ENCODE results near the gene CHRFAM7A.
"Not testable (repeated sequence)": the region's sequence is repeated elsewhere in the genome, so short reads cannot be mapped to it uniquely, and the experiment has no call there.

Gene CHRFAM7A

GRCh38 chr15:30376375-30377081 lies 16.8 kb downstream of the CHRFAM7A start:
- H3K36me3 ChIP-seq (ENCODE audit: control insufficient read depth, insufficient read depth, low read length); H3K4me3 ChIP-seq (ENCODE audit: insufficient read depth, low read depth, low read length); H3K27ac ChIP-seq (ENCODE audit: insufficient read depth, low read depth, low read length, poor library complexity, severe bottlenecking); H3K9me3 ChIP-seq (ENCODE audit: control insufficient read depth, low read length); H3K4me1 ChIP-seq (ENCODE audit: control insufficient read depth, insufficient read depth, low read length); H3K27me3 ChIP-seq (ENCODE audit: control insufficient read depth, insufficient read depth, low read length, poor library complexity, severe bottlenecking): not testable (repeated sequence)
- WGBS, 2 experiments, result no CpG with 5 or more reads among the region's 17 CpGs

GRCh38 chr15:30375872-30376271 lies 17.5 kb downstream of the CHRFAM7A start:
- not testable (repeated sequence) for H3K27ac ChIP-seq (ENCODE audit: insufficient read depth, low read depth, low read length, poor library complexity, severe bottlenecking); H3K4me1 ChIP-seq (ENCODE audit: control insufficient read depth, insufficient read depth, low read length); H3K36me3 ChIP-seq (ENCODE audit: control insufficient read depth, insufficient read depth, low read length); H3K4me3 ChIP-seq (ENCODE audit: insufficient read depth, low read depth, low read length); H3K9me3 ChIP-seq (ENCODE audit: control insufficient read depth, low read length); H3K27me3 ChIP-seq (ENCODE audit: control insufficient read depth, insufficient read depth, low read length, poor library complexity, severe bottlenecking)
- WGBS, 2 experiments, result 39 to 42% methylated on average over 2 to 3 of the region's 4 CpGs

- H3K4me1 ChIP-seq (ENCODE audit: control insufficient read depth, insufficient read depth, low read length); H3K4me3 ChIP-seq (ENCODE audit: insufficient read depth, low read depth, low read length); H3K36me3 ChIP-seq (ENCODE audit: control insufficient read depth, insufficient read depth, low read length); H3K9me3 ChIP-seq (ENCODE audit: control insufficient read depth, low read length); H3K27me3 ChIP-seq (ENCODE audit: control insufficient read depth, insufficient read depth, low read length, poor library complexity, severe bottlenecking); H3K27ac ChIP-seq (ENCODE audit: insufficient read depth, low read depth, low read length, poor library complexity, severe bottlenecking): not testable (repeated sequence)
- 86 to 88% methylated on average over 2 to 3 of the region's 10 CpGs for WGBS, 2 experiments
Measured at GRCh38 chr15:30374862-30375261, 18.5 kb downstream of the CHRFAM7A start.

- WGBS, 2 experiments, result no CpG with 5 or more reads among the region's 3 CpGs
- H3K27me3 ChIP-seq (ENCODE audit: control insufficient read depth, insufficient read depth, low read length, poor library complexity, severe bottlenecking); H3K27ac ChIP-seq (ENCODE audit: insufficient read depth, low read depth, low read length, poor library complexity, severe bottlenecking); H3K9me3 ChIP-seq (ENCODE audit: control insufficient read depth, low read length); H3K4me1 ChIP-seq (ENCODE audit: control insufficient read depth, insufficient read depth, low read length); H3K4me3 ChIP-seq (ENCODE audit: insufficient read depth, low read depth, low read length); H3K36me3 ChIP-seq (ENCODE audit: control insufficient read depth, insufficient read depth, low read length): not testable (repeated sequence)
Measured at GRCh38 chr15:30368271-30368670, 25.1 kb downstream of the CHRFAM7A start.

- not testable (repeated sequence) for H3K4me3 ChIP-seq (ENCODE audit: insufficient read depth, low read depth, low read length); H3K27me3 ChIP-seq (ENCODE audit: control insufficient read depth, insufficient read depth, low read length, poor library complexity, severe bottlenecking); H3K27ac ChIP-seq (ENCODE audit: insufficient read depth, low read depth, low read length, poor library complexity, severe bottlenecking); H3K36me3 ChIP-seq (ENCODE audit: control insufficient read depth, insufficient read depth, low read length); H3K9me3 ChIP-seq (ENCODE audit: control insufficient read depth, low read length); H3K4me1 ChIP-seq (ENCODE audit: control insufficient read depth, insufficient read depth, low read length)
- WGBS, 2 experiments, result 93 to 95% methylated on average over 9 to 11 of the region's 17 CpGs
Measured at GRCh38 chr15:30367246-30367645, 26.1 kb downstream of the CHRFAM7A start.

GRCh38 chr15:30361404-30361803 lies 31.9 kb downstream of the CHRFAM7A start:
- H3K4me3 ChIP-seq (ENCODE audit: insufficient read depth, low read depth, low read length); H3K4me1 ChIP-seq (ENCODE audit: control insufficient read depth, insufficient read depth, low read length); H3K36me3 ChIP-seq (ENCODE audit: control insufficient read depth, insufficient read depth, low read length); H3K27me3 ChIP-seq (ENCODE audit: control insufficient read depth, insufficient read depth, low read length, poor library complexity, severe bottlenecking); H3K9me3 ChIP-seq (ENCODE audit: control insufficient read depth, low read length); H3K27ac ChIP-seq (ENCODE audit: insufficient read depth, low read depth, low read length, poor library complexity, severe bottlenecking): not testable (repeated sequence)
- WGBS, 2 experiments, result 100% methylated on average over 1 of the region's 5 CpGs; no CpG with 5 or more reads in 1 of the 2 experiments

- not testable (repeated sequence) for H3K36me3 ChIP-seq (ENCODE audit: control insufficient read depth, insufficient read depth, low read length); H3K4me3 ChIP-seq (ENCODE audit: insufficient read depth, low read depth, low read length); H3K27ac ChIP-seq (ENCODE audit: insufficient read depth, low read depth, low read length, poor library complexity, severe bottlenecking); H3K27me3 ChIP-seq (ENCODE audit: control insufficient read depth, insufficient read depth, low read length, poor library complexity, severe bottlenecking); H3K4me1 ChIP-seq (ENCODE audit: control insufficient read depth, insufficient read depth, low read length); H3K9me3 ChIP-seq (ENCODE audit: control insufficient read depth, low read length)
- WGBS, 2 experiments, result no CpG with 5 or more reads among the region's 2 CpGs
Measured at GRCh38 chr15:30360990-30361389, 32.4 kb downstream of the CHRFAM7A start.

- not testable (repeated sequence) for H3K27ac ChIP-seq (ENCODE audit: insufficient read depth, low read depth, low read length, poor library complexity, severe bottlenecking); H3K9me3 ChIP-seq (ENCODE audit: control insufficient read depth, low read length); H3K4me1 ChIP-seq (ENCODE audit: control insufficient read depth, insufficient read depth, low read length); H3K36me3 ChIP-seq (ENCODE audit: control insufficient read depth, insufficient read depth, low read length); H3K4me3 ChIP-seq (ENCODE audit: insufficient read depth, low read depth, low read length); H3K27me3 ChIP-seq (ENCODE audit: control insufficient read depth, insufficient read depth, low read length, poor library complexity, severe bottlenecking)
- WGBS, 2 experiments, result 69 to 94% methylated on average over 3 of the region's 6 CpGs
Measured at GRCh38 chr15:30355043-30355442, 38.3 kb downstream of the CHRFAM7A start.

GRCh38 chr15:30349803-30350202 lies 43.5 kb downstream of the CHRFAM7A start:
- H3K4me1 ChIP-seq (ENCODE audit: control insufficient read depth, insufficient read depth, low read length); H3K9me3 ChIP-seq (ENCODE audit: control insufficient read depth, low read length); H3K27ac ChIP-seq (ENCODE audit: insufficient read depth, low read depth, low read length, poor library complexity, severe bottlenecking); H3K27me3 ChIP-seq (ENCODE audit: control insufficient read depth, insufficient read depth, low read length, poor library complexity, severe bottlenecking); H3K4me3 ChIP-seq (ENCODE audit: insufficient read depth, low read depth, low read length); H3K36me3 ChIP-seq (ENCODE audit: control insufficient read depth, insufficient read depth, low read length): not testable (repeated sequence)
- no CpG with 5 or more reads among the region's 5 CpGs for WGBS, 2 experiments

GRCh38 chr15:30336584-30336983 lies 56.8 kb downstream of the CHRFAM7A start:
- H3K4me1 ChIP-seq (ENCODE audit: control insufficient read depth, insufficient read depth, low read length); H3K9me3 ChIP-seq (ENCODE audit: control insufficient read depth, low read length); H3K4me3 ChIP-seq (ENCODE audit: insufficient read depth, low read depth, low read length); H3K36me3 ChIP-seq (ENCODE audit: control insufficient read depth, insufficient read depth, low read length); H3K27me3 ChIP-seq (ENCODE audit: control insufficient read depth, insufficient read depth, low read length, poor library complexity, severe bottlenecking); H3K27ac ChIP-seq (ENCODE audit: insufficient read depth, low read depth, low read length, poor library complexity, severe bottlenecking): not testable (repeated sequence)
- no CpG with 5 or more reads among the region's 4 CpGs for WGBS, 2 experiments

GRCh38 chr15:30334152-30334551 lies 59.2 kb downstream of the CHRFAM7A start:
- H3K9me3 ChIP-seq (ENCODE audit: control insufficient read depth, low read length); H3K4me3 ChIP-seq (ENCODE audit: insufficient read depth, low read depth, low read length); H3K36me3 ChIP-seq (ENCODE audit: control insufficient read depth, insufficient read depth, low read length); H3K27me3 ChIP-seq (ENCODE audit: control insufficient read depth, insufficient read depth, low read length, poor library complexity, severe bottlenecking); H3K4me1 ChIP-seq (ENCODE audit: control insufficient read depth, insufficient read depth, low read length); H3K27ac ChIP-seq (ENCODE audit: insufficient read depth, low read depth, low read length, poor library complexity, severe bottlenecking): not testable (repeated sequence)
- WGBS, 2 experiments, result no CpG with 5 or more reads among the region's 5 CpGs

Measured in ectodermal cell (in vitro differentiated cells).